GM12874 (cell line): ENCODE data around the gene VMAC.

Experiments
- TF ChIP-seq, protein P1 (sequence below): IDR thresholded peaks from 2 replicates; pipeline ENCODE4 v1.5.1; 2011; ENCODE audit warnings: low read depth, mild to moderate bottlenecking, control low read depth, low read length, moderate library complexity; ENCODE audit not compliant: insufficient read depth

The VMAC gene, protein sequence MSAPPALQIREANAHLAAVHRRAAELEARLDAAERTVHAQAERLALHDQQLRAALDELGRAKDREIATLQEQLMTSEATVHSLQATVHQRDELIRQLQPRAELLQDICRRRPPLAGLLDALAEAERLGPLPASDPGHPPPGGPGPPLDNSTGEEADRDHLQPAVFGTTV

DNA sequence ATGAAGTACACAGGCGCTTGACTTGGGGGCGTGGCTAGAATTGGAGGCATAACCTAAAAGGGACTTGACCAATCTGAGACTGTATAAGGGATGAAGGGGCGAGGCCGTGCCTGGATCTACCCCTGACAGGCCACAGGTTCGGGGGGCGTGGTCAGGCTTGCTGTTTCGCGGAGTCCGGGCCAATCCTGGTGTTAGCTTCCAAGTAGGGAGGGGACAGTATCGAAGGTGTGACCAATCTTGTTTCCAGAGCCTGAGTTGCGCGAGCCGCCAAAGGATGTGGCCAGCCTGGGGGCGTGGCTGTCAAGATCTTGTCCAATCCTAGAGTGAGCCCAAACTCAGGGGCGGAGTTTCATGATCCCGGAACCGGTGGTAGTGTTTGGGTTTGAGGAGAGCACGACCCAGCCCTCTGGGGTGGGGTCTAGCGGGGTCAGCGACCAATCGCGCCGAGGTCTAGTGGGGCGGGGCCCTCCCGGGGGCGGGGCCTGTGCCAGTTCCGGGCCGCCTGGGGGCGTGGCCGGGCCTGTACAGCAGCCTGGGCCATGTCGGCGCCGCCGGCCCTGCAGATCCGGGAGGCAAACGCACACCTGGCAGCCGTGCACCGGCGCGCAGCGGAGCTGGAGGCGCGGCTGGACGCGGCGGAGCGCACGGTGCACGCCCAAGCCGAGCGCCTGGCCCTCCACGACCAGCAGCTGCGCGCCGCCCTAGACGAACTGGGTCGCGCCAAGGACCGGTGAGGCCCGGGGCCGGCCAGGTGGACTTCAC lies at the start of gene VMAC:
Gene VMAC (plus strand): TSS at position 521 of the 762 bp plus-strand sequence. CDS start 19 bp downstream, at position 540.
- TF ChIP-seq, protein P1, sequence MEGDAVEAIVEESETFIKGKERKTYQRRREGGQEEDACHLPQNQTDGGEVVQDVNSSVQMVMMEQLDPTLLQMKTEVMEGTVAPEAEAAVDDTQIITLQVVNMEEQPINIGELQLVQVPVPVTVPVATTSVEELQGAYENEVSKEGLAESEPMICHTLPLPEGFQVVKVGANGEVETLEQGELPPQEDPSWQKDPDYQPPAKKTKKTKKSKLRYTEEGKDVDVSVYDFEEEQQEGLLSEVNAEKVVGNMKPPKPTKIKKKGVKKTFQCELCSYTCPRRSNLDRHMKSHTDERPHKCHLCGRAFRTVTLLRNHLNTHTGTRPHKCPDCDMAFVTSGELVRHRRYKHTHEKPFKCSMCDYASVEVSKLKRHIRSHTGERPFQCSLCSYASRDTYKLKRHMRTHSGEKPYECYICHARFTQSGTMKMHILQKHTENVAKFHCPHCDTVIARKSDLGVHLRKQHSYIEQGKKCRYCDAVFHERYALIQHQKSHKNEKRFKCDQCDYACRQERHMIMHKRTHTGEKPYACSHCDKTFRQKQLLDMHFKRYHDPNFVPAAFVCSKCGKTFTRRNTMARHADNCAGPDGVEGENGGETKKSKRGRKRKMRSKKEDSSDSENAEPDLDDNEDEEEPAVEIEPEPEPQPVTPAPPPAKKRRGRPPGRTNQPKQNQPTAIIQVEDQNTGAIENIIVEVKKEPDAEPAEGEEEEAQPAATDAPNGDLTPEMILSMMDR, result no peak

DNA sequence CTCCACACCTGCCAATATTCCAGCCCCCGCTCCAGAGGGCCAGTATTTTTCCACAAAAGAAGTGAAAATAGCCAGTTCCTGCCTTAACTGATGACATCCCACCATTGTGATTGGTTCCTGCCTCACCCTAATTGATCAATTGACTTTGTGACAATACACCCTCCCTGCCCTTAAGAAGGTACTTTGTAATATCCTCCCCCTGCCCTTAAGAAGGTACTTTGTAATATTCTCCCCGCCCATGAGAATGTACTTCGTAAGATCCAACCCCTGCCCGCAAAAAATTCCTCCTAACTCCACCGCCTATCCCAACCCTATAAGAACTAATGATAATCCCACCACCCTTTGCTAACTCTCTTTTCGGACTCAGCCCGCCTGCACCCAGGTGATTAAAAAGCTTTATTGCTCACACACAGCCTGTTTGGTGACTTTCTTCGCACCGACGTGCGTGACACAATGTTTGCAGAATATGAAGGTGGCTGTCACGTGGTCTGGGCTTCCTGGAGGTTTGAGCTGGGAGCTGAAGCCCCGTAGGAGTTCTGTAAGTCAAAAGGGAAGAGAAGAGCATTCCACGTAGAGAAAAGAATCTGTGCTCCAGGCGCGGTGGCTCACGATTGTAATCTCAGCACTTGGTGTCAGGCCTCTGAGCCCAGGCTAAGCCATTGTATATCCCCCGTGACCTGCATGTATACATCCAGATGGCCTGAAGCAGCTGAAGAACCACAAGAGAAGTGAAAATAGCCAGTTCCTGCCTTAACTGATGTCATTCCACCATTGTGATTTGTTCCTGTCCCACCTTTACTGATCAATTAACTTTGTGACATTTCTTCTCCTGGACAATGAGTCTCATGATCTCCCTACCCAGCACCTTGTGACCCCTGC lies 47.2 kb upstream of the VMAC start:
- TF ChIP-seq, protein P1, result no peak

DNA sequence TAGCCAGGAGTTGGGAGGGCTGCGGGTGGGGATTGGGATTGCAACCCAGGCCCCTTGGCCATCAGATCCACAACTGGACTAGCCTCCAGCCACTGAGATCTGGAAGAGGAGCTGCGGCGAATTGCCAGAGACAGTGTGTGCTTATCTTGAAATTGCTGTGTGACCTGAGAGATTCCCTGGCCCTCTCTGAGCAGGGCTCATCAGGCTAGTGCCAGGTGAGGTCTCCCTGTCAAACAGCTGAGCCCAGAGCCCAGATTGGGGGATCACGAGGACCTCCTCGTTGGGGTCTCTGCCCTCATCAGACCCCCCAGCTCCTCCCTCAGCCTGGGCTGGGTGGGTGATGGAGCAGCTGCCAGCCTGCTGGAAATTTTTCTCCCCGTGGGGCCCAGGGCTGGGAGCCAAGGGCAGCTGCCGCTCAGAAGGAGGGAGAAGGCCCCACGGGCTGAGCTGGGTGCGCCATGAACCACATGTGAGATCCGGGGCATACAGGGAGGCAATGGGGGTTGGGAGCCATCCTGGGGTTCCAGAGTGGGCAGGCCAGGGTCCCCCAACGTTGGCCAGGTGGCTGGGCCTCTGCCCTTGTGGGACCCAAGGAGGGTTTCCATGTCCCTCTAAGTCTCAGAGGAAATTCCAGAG lies 41.5 kb upstream of the VMAC start:
- TF ChIP-seq, protein P1, result no peak

DNA sequence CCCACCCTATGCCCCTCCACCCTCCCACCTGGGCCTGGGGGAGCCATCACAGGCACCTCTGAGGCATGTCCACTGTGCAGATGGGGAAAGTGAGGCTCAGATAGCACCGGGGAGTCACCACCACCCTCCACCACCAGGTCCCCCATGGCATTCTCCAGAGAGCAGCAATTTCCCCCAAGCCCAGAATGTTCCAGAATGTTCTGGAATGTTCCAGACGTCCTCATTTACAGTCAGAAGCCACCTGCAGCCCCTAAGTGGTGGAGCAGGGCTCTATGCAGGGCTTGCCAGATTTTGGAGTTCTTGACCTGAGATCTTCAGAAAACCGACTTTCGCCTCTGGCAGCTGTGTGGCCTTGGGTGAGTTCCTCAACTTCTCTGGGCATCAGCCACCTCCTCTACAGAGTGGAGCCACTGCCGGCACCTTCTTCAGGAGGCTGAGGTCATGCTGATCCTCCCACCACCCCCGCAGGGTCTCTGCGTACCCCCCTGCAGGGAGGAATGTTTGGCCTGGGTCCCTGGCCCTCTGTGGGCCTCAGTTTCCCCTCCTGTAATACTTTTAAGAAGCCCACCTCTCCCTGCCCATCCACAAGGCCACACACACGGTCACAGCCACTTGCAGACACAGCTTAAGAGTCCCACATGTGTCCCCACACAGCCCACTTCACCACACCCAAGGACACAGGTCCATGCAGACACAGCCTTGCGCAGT lies 40.5 kb upstream of the VMAC start:
- TF ChIP-seq, protein P1, result no peak

DNA sequence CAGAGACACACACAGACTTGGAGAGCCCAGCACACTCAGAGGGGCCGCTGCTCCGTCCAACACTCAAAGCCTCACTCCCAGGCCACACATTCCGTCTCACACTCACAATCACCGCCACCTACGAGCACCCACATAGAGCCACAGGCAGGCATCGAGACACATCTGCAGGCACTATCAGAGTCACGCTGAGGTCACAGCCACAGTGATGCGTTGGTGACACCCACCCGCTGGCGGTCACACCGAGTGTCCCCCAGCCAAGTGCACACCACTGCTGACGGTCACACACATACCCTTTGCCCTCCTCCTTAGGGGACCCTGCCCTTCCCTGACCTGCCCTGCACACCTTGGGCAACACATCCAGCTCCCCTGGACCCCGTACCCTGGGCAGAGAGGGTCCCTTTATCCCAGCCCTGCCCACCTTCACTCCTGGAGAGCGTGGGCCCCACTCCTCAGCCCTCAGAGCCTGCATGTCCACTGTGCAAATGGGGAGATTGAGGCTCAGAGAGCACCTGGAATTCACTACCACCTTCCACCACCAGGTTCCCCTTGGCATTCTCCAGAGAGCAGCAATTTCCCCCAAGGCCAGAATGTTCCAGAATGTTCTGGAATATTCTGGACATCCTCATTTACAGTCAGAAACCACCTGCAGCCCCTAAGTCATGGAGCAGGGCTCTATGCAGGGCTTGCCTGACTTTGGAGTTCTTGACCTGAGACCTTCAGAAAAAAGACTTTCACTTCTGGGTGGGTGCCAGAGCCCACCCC lies 39.8 kb upstream of the VMAC start:
- TF ChIP-seq, protein P1, result no peak

DNA sequence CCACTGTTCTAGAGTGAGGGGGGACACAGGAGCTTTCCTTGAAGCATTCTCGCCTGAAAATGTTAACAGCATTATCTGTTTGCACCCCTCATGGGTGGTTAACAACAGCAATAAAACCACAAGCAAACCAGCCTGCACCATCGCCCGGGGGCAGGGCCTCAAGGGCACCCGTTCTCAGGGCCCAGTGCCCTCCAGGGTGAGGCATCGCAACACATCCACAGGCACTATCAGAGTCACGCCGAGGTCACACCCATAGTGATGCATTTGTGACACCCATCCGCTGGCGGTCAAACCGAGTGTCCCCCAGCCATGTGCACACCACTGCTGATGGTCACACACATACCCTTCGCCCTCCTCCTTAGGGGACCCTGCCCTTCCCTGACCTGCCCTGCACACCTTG lies 38.9 kb upstream of the VMAC start:
- TF ChIP-seq, protein P1, result no peak
